Right kidney (tissue), 1 donor: Measurements from ENCODE around the gene HOXB7.

ENCODE experiments used
- DNase-seq: peaks from one replicate; pipeline ENCODE4 v3.0.0-alpha.2; 2016

HOXB7 gene

DNA sequence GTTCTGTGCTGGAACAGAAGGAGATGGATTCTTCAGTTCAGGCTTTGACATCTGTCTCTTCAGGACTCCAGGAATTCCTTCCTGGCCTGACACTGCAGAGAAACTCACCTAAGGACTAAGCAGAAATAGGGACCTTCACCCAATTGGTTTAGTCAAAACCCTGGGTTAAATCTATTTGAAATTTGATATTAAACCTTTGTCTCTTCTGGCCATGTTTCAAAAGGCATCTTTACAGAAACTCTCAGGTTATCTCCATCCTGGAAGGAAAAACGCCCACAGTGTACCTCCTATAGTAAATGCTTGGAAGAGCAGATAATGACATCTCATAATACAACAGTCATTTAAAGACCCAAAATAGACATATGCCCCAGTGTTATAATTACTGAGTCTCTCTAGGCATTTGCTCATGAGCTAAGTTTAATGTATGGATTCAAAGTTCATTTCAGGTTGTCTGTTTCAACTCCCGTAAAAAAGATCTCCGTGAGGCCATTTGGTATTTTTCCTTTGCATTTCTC, 27.1 kb downstream of the HOXB7 start:
- no peak for DNase-seq

DNA sequence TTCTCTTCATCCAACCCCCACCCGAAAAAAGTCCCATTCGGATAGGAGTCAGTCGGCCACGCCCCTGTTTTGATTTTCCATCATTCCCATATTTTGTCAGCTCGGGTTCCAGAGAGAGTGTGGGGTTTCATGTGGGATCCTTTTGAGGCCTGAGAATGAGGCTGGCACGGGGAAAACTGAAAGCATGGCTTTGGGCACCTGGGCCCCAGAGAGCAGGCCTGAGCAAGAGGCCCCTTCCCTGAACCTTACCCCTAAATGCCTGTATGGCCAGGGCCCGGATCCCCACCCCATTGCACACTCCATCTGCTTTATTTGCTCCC, 28.1 kb downstream of the HOXB7 start:
- no peak for DNase-seq

- no peak for DNase-seq
These were observed 30.9 kb downstream of the HOXB7 start for GRCh38 chr17:48579760-48580554.

GRCh38 chr17:48579471-48579759, 31.4 kb downstream of the HOXB7 start:
- no peak for DNase-seq

DNA sequence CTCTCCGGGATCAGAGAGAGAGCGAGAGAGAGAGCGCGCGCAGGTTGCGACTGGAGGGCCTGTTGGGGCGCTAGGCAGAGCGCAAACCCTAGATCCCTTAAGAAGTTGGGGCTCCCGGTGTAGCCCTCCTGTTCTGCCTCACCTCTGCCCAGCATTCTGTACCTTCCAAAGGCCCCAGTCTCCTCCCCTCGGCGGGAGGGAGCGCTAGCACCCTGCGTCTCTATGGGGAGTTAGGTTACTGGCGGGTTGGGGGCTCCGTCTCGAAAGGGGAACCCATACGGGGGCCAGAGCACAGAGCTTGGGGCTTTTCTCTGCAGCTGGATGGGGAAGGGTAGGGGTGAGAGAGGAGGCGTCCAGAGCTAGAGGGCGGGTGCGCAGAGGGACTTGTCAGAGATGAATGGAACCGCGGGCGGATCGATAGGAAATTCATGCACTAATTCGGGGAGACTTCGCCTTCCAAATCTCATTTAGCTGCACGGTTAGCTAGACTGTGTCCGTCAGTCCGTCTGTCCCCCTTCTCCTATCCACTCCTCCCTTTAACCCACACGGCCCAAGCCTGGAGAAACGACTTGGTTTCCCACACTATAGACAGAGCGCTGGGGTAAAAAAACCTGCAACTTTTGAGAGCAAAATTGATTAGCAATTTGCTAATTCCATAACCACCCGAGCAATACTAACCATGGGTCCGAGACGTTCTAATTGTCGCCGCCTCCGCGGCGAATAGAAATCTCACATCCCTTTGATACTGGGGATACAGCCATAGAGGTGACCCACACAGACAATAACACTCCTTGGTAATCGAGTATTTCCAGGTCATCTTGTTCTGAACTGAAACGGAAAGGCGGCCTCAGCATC, 32.0 kb downstream of the HOXB7 start:
- peak; percentile 76 for DNase-seq

DNA sequence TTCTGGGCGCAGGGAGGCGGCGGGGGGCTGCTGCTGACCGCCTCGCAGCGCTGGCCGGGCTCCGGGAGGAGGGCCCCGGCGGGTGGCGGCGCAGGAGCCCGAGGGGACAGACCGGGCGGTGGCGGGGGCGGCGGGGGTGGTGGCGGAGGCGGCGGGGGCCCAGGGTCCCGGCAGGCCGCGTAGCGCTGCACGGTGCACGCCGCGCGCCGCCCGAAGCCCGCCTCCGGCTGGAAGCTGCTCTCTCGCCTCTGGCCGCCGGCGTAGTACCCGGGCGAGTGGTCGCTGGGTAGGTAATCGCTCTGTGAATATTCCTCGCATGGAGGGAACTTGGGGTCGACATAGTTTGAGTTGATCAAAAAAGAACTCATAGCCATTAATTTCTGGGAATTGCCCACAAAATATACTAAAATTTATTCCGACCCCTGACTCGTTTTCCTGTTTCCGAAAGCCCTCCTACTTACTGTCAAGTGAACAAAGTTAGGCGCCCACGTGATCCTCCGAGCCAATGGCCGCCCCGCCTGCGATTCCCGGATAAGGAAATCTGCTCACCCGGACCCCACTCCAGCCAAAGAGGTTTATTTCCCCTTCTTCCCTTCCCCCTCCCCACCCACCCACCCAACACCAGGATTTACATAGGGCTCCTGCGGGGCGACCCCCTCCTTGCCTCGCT, 32.7 kb downstream of the HOXB7 start, which contains the start of gene HOXB4:
Gene HOXB4, minus strand, starts transcription at position 405 of the 670 bp plus-strand sequence. Its CDS starts 31 bp downstream, at position 374.
- peak; percentile 87 for DNase-seq

GRCh38 chr17:48577330-48577945, 33.4 kb downstream of the HOXB7 start:
- peak; percentile 79 for DNase-seq

DNA sequence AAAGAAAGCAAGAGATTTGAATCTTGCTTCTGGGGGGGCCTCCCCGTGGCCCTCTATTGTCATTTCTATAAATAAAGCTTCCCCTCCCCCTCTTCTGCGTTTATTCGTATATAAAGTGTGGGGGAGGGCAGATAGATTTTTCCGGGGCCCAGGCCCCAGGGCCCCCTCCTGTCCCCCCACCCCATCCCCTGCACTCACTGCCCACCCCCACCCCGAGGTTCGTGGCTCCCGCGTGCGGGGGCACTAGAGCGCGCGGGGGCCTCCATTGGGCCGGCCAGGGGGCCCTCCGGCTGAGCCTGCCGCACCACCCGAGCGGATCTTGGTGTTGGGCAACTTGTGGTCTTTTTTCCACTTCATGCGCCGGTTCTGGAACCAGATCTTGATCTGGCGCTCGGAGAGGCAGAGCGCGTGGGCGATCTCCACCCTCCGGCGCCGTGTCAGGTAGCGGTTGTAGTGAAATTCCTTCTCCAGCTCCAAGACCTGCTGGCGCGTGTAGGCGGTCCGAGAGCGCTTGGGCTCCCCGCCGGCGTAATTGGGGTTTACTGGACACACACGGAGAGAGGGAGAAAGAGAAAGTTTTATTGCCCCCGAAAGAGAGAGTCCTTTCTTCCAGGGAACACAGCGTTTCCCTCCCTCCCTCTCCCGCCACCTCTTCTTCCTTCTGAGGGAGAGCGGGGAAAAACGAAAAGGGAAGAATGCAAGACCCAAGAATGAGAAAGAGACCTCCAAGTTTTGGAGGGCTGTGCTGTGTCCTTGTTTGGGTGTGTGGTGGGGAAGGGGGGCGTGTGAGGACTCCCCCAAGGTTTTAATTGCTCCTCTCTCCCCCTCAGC, 34.1 kb downstream of the HOXB7 start:
- peak; percentile 78 for DNase-seq

DNA sequence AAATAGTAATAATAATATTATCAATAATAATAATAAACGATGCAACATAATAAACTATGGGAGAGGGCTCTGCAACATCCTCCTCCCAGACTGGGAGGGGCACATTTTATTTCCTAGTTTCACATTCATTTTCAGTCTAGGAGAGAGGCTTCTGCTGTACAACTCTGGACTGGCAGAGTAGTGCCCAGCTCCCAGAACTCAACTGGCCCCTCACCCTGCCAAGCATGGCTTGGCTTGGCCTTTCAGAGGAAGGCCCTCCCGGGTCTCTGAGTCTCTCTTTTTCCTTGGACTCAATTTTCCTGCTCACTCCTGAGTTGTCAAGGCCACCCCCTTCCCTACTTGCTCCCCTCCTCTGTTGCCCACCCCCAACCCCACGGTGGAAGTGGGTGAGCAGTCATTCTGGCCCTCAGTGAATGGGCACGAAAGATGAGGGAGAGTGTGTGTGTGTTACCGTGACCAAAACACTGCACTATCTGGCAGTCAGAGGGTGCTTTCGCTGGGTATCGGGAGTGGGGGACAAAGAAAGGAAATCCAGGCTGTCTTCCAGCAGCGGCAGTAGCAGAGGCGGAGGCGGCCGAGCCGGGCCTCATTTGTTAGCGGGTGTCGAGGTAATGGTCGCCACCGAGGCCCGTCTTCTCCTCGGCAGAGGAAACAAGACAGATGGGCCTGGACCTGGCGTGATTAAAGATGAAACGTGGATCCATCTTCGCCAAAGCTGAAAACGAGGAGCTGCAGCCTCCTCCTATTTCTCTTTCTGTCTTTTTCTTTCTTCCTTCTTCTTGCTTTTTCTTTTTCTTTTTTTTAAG, 34.9 kb downstream of the HOXB7 start:
- DNase-seq: no peak

DNA sequence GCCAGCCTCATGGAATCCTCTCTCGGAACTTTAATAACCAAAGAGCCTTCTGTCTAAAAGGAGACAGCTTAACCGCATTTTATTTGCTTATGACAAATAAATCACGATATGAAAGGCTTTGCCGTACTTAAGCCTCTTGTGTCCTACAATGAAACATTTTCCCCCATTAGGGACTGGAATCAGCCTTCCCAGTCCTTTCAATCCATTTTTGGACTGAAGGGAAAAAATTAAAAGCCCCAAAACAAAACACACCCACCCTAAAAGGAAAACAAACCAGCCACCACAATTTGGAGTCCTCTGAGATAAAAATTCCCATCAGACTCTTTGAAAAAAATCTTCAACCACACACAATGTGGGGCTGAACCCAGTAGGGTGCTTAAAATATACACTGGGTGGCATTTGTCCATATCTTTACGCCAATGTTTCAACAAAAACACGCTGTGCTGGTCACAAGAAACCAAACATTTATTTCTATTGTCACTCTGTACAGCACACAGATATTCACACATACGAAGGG, 35.7 kb downstream of the HOXB7 start:
- no peak for DNase-seq

- DNase-seq: no peak
These were observed 36.2 kb downstream of the HOXB7 start for GRCh38 chr17:48574505-48575065.

- DNase-seq: no peak
These were observed 38.9 kb downstream of the HOXB7 start for GRCh38 chr17:48571826-48572417.

- no peak for DNase-seq
These were observed 39.6 kb downstream of the HOXB7 start for GRCh38 chr17:48571024-48571818.

- no peak for DNase-seq
These were observed 40.3 kb downstream of the HOXB7 start for GRCh38 chr17:48570325-48571023.

GRCh38 chr17:48569674-48570324, 41.0 kb downstream of the HOXB7 start:
- no peak for DNase-seq

GRCh38 chr17:48569240-48569582, 41.6 kb downstream of the HOXB7 start:
- DNase-seq: no peak

DNA sequence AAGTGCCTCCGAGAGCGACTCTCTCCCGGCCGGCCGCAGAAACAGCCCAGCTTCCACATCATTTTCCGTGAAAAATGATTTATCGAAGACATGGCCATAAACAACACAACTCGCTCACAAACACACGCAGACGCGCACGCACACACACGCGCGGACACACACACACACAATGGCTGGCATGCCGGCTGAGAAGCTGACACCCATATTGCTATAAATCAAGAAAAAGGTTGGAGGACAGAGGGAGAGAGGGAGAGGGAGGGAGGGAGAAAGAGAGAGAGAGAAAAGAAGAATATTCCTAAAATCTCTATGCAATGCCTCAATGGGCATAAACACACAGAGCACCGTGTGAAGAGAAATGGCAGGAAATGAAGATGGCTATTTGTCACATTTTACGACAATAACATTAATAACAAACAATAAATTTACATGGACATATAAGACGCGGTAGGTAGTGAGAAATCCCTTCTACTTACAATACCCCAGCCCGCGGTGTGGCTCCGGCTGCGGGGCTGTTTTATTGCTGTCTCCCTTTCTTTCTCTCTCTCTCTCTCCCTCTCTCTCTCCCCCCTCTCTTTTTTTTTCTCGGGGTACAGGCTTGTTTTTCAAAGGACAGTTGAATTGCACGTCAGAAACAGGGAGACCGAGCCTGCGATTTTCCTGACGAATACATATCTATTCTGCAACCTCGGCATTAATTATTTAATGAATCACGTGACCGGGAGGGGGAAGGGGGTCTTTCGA, 42.1 kb downstream of the HOXB7 start:
- DNase-seq: no peak
